ENCODE measurements around the gene IL16.

IL16 gene

GRCh38 chr15:81258455-81258854, 61.8 kb downstream of the IL16 start:
- no peak for DNase-seq

GRCh38 chr15:81259760-81260298, 63.1 kb downstream of the IL16 start:
- no peak for DNase-seq

GRCh38 chr15:81261172-81261811, 64.6 kb downstream of the IL16 start:
- no peak for DNase-seq

DNA sequence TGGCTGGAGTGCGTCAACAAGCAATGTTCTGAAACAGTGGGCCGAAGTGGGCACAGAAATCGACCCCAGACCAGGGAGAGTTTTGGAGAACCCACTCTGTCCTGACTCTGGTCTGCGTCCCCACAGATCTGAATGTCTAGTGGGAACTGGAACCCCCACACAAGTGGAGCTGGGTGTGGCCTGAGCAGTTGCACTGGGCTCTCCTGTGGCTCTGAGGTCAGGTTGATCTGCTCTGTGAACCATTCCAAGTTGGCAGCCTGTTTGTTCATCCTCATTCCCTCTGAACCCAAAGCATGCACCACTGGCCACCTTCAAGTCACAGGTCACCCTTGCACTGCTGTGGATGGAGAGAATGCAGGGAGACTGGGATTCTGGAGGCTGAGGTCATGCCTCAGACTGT, 66.8 kb downstream of the IL16 start:
- no peak for DNase-seq

DNA sequence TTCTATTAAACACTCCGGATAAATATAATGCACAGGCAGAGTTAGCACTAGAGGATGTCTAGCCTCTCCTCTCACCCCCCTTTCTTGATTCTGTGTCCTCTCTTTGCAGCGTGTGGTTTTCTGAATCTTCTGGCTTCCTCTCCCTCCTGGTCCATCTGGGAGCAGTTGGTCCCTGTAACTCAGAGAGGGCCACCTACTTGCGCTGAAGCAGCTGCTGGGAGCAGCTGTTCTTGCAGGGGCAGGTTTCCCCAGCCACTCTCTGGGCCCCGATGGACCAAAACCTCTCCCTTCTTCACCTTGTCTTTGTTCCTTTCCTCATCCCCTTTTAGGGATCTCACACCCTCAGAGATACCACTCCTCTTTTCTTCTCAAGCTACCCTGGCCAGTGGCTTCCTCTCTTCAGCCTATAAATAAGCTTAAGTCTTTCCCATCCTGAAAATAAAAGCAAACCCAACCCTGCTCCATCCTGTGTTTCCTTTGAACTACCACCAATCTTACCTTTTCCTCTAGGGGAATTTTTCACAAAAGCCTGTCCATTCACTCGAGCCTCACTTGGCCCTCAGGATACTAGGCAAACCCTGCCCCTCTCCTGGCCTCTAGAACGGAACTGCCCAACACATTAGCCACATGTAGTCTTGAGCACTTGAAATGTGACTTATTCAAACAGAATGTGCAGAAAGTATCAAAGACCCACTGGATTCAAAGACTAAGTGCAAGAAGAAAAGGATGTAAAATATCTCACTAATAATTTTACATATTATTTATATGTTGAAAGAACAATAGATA, 67.6 kb downstream of the IL16 start:
- DNase-seq: no peak

DNA sequence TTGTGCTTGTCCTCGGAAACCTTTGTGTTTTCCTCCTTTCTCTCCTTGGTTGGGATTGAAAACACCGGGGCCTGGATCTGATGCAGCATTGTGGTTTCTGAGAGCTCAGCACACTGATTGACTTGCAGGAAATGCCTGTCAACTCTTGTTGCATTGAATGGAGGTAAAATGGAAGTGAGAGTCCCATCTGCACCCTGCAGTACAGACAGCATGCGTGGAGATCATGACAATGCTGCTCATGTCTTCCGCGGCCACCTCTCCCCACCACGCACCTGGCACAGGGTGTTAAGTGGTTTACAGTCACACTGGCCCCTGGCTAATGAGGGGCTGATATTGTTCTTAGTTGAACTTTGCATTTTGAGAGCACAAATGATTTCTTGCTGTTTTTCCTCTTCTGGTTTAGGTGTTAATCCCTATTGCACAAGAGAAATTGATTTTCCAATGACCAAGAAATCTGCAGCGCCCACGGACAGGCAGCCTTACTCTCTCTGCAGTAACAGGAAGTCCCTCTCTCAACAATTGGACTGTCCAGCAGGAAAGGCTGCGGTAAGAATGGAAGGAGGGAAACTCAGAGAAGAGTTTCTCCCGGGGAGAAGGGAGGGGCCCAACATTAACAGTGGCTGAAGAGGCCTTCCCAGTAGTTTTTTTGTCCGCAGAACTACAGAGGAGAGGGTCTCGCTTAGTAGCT, 68.7 kb downstream of the IL16 start:
- DNase-seq: no peak

- DNase-seq: peak; percentile 44 to 76
Observed at GRCh38 chr15:81265944-81266775, 69.5 kb downstream of the IL16 start.

- no peak for DNase-seq
Observed at GRCh38 chr15:81268340-81268739, 71.7 kb downstream of the IL16 start.

GRCh38 chr15:81268881-81269601, 72.4 kb downstream of the IL16 start:
- no peak for DNase-seq

DNA sequence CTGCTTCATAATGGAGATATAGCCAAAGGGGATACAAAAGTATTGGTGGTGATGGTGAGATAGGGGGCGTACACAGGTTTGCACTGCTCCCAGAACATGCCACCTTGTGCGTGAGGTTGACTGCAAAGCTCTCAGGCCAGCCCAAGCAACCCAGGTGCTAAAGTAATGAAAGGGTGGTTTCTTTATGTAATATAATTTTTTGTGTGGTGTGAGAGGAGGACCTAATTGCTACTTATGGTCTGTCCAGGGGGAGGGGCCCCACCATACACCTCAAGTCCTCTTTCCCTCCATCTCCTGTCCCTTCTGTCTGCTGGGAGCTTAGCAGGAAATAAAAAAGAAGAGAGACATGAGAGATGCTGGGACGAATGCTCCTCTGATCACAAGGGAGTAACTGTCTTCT, 73.5 kb downstream of the IL16 start:
- no peak for DNase-seq

GRCh38 chr15:81270781-81271491, 74.3 kb downstream of the IL16 start:
- no peak for DNase-seq

GRCh38 chr15:81271761-81272644, 75.3 kb downstream of the IL16 start:
- DNase-seq: no peak

DNA sequence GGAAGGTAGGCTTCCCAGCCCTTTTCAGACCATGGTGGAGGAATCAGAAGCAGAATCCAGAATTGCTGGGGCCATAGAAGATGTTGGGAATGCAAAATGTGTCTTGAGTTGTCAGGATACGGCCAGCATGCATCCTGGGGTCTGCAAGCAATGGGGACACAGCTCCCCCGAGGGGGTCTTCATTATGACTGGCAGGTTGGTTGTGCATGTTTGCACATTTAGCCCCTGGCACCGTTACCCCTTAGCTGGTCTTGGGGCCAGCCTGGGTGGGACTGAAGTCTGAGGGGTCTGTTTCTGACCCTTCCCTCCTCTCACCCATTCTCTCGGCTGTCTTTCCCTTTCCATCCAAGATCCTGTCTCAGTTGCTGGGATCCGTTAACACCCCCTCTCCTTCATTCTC, 76.5 kb downstream of the IL16 start:
- no peak for DNase-seq

DNA sequence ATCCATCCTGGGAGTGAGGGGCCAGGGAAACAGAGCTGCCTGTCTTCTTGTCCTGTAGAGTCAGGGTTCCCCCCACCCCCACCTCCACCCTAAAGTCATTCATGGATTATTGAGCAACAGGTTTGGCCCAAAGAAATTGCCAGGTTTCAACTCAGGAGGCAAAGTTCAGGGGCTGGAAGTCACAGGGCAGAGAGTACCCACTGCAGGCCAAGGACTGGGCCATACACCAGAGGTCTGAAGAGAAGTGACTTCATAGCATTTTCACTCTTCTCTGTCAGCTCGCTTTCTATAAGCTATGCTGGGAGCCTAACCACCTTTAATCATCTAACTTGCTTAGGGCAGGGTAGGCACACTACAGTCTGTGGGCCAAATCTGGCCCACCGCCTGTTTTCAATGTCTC, 77.2 kb downstream of the IL16 start:
- no peak for DNase-seq

- DNase-seq: no peak
Observed at GRCh38 chr15:81274255-81274654, 77.6 kb downstream of the IL16 start.

- DNase-seq: peak; percentile 24 to 85
Observed at GRCh38 chr15:81274931-81275707, 78.4 kb downstream of the IL16 start.

DNA sequence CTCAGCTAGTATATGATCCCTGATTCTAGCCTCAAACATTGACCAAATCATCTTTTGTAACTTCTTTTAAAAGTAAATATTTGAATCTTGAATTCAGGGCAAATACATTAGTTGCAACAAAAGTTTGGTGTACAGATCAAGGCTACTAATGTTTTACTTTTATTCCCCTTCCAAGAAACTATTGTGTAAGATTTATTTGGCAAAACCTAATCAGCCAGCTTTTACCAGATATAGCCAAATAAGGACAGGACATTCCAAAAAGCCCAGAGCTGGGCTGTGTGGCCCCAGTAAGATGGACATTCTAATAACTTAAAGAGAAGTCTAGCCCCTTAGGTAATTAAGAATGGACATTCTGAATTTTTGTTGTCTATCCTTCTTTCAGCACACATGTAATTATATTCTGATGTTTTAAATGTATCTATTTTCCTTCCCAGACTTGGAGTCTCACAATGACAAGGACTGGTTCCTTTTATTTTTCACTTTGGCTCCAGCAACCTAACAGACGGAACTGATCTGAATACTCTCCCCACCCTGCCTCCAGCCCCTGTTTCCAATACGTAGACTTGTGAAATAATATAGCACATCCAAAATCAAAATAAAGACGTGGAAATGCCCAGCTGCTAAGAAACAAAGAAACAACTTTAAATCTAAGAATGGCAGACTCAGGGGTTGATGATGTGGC, 79.2 kb downstream of the IL16 start:
- DNase-seq: no peak

- DNase-seq: no peak
Observed at GRCh38 chr15:81276967-81277366, 80.3 kb downstream of the IL16 start.

DNA sequence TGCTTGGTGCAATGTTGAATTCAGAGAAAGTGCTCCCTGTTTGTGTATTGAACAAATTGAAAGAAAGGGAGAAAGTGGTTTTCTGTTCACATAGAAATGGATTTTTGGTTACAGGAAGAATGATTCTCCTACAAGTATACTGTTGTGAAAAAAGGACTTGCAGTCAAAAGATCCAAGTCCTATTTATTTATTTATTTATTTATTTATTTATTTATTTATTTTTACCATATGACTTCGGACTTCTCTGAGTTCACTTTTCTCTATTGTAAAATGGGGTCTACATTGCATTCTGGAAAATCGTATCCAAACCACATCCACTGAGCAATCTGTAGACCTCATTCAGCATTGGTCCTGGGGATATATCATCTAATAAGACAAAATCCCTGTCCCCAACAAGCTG, 81.2 kb downstream of the IL16 start:
- DNase-seq: no peak

Measured in bone marrow (tissue), 2 donors.